GM12878 (cell line): ENCODE measurements around the gene ITPKA. TPM values are rescaled to one million over a fixed set of nuclear protein-coding genes. Genes with fewer than 3 reads are reported as not detected.

Experiments
- ATAC-seq: fragments of 200-7000 bp; cut with Tn5 transposase; 3 replicates; pipeline ENCODE4 v1.9.1; 2020; ENCODE audit warnings: mild to moderate bottlenecking, moderate library complexity
- BruUV-seq: library from RNA; stranded (reverse); fragments of 400-500 nt; replicated peaks from 2 replicates; lab custom pipeline; 2021; lab: Mats Ljungman, UMichigan
- CTCF ChIA-PET: fragments of 300-600 bp; sonication (Branson Sonifier 250); formaldehyde crosslinking; extraction: SDS; loops from one replicate; lab custom pipeline; 2021; ENCODE audit warnings: inconsistent platforms; lab: Yijun Ruan, JAX
- POLR2A ChIA-PET: fragments of 350-600 bp; formaldehyde crosslinking; extraction: SDS; loops from one replicate; lab custom pipeline; 2021; ENCODE audit warnings: inconsistent platforms; lab: Charles Lee
- RAD21 ChIA-PET: fragments of 300-600 bp; sonication (Branson Sonifier 250); formaldehyde crosslinking; loops from one replicate; lab custom pipeline; 2023; ENCODE audit warnings: antibody characterized with exemption; ENCODE audit not compliant: unreplicated experiment; lab: Charles Lee
- SMC1A ChIA-PET: fragments of 300-600 bp; sonication (Branson Sonifier 250); formaldehyde crosslinking; loops from one replicate; lab custom pipeline; 2023; ENCODE audit not compliant: unreplicated experiment, uncharacterized antibody; lab: Charles Lee
- DNase-seq: peaks from one replicate; pipeline ENCODE4 v3.0.0-alpha.2; 2011; ENCODE audit warnings: low read depth, low spot score
- FAIRE-seq: peaks from 3 replicates; lab custom pipeline; 2011; peaks lifted over from hg19 to GRCh38; lab: Jason Lieb, UNC
- H2AFZ ChIP-seq: 2 replicates; pipeline ENCODE4 v1.6.0; 2011; ENCODE audit warnings: low read depth, low read length, control low read depth; ENCODE audit not compliant: control insufficient read depth
- H3K27ac ChIP-seq: 2 replicates; pipeline ENCODE4 v1.5.1; 2011; ENCODE audit warnings: control low read depth; ENCODE audit not compliant: control insufficient read depth, insufficient read depth
- H3K27me3 ChIP-seq, 2 experiments: replicated peaks in 1 of 2; 2 replicates each; pipeline versions ENCODE4 v1.6.0 to v1.6.1; 2011; ENCODE audit warnings: low read length in 1 of 2; ENCODE audit not compliant: control insufficient read depth in 2 of 2, insufficient read depth in 2 of 2
- H3K36me3 ChIP-seq, 2 experiments: 2 replicates each; pipeline ENCODE4 v1.5.1; 2011; ENCODE audit warnings: low read length in 1 of 2; ENCODE audit not compliant: control insufficient read depth in 2 of 2, insufficient read depth in 2 of 2
- H3K4me1 ChIP-seq: 2 replicates; pipeline ENCODE4 v1.6.1; 2011; ENCODE audit warnings: mild to moderate bottlenecking, low read length, moderate library complexity, mixed read lengths; ENCODE audit not compliant: control insufficient read depth, insufficient read depth
- H3K4me2 ChIP-seq: 2 replicates; pipeline ENCODE4 v1.6.0; 2011; ENCODE audit warnings: control low read depth; ENCODE audit not compliant: control insufficient read depth, insufficient read depth
- H3K4me3 ChIP-seq: fragments of 200-600 bp; sonication (generic); 2 replicates; pipeline ENCODE4 v1.5.1; 2016
- H3K79me2 ChIP-seq: 2 replicates; pipeline ENCODE4 v1.6.0; 2011; ENCODE audit warnings: low read length; ENCODE audit not compliant: control insufficient read depth, insufficient read depth
- H3K9ac ChIP-seq: 2 replicates; pipeline ENCODE4 v1.8.0; 2011; ENCODE audit warnings: low read length, control low read depth, mixed read lengths; ENCODE audit not compliant: control insufficient read depth, insufficient read depth
- H3K9me3 ChIP-seq: replicated peaks from 3 replicates; pipeline ENCODE4 v1.5.1; 2011; ENCODE audit warnings: mild to moderate bottlenecking, low read length; ENCODE audit not compliant: control insufficient read depth, insufficient read depth
- H4K20me1 ChIP-seq: 2 replicates; pipeline ENCODE4 v1.6.0; 2011; ENCODE audit not compliant: control insufficient read depth, insufficient read depth
- BCL3 ChIP-seq: IDR thresholded peaks from 2 replicates; pipeline ENCODE4 v1.6.1; 2011; ENCODE audit warnings: borderline replicate concordance, low read depth, mild to moderate bottlenecking, moderate library complexity, low read length; ENCODE audit not compliant: insufficient read depth, poor library complexity, severe bottlenecking
- GABPA ChIP-seq: IDR thresholded peaks from 2 replicates; pipeline ENCODE4 v1.6.1; 2014; ENCODE audit warnings: antibody characterized with exemption, low read depth, mild to moderate bottlenecking, inconsistent platforms
- GATAD2B ChIP-seq: fragments of 450-650 bp; conservative IDR thresholded peaks from 2 replicates; pipeline ENCODE4 v1.6.1; 2017; ENCODE audit warnings: low read depth, mild to moderate bottlenecking, moderate library complexity
- PAX5 ChIP-seq: IDR thresholded peaks from 2 replicates; pipeline ENCODE4 v1.6.1; 2011; ENCODE audit warnings: low read depth, low read length, borderline replicate concordance
- ZNF592 ChIP-seq: fragments of 450-650 bp; IDR thresholded peaks from 2 replicates; pipeline ENCODE4 v1.6.1; 2017; ENCODE audit warnings: mild to moderate bottlenecking, moderate library complexity
- WGBS: methylation state at CpG from one replicate; pipeline ENCODE4 v1.1.6; 2016; ENCODE audit warnings: low lambda C conversion rate; ENCODE audit not compliant: insufficient replicate concordance, insufficient coverage; ENCODE audit errors: missing lambda C conversion rate; 5-methylcytosine and 5-hydroxymethylcytosine counted together
- in situ Hi-C: fragments of 300-500 bp; cut with MboI; formaldehyde crosslinking; loops from 9 replicates; pipeline ENCODE4 v1.14.3; 2018; ENCODE audit warnings: mixed read lengths
- intact Hi-C: fragments of 100-400 bp; cut with micrococcal nuclease; formaldehyde crosslinking; loops from one replicate; pipeline ENCODE4 v1.14.2; 2022; ENCODE audit not compliant: unreplicated experiment
- polyA plus RNA-seq, 11 experiments: library from polyadenylated mRNA; depleted of rRNA in 4 of 11; unstranded in 6 of 11; stranded (reverse) in 5 of 11; fragments of >200 nt; fragmentation: Nextera tagmentation in 4 of 11; fragmentation: Illumina TruSeq in 1 of 11; extraction: Ambion mirVana in 4 of 11; extraction: Trizol in 1 of 11; gene quantifications; 1 replicate in 1 of 11; 2 replicates in 10 of 11; pipeline versions ENCODE4 v1.2.1 to v1.2.3, GENCODE V29; 2011 to 2016; ENCODE audit warnings: inconsistent platforms in 2 of 11, missing spikeins in 2 of 11, low read depth in 1 of 11
- total RNA-seq, 4 experiments: library from RNA; depleted of rRNA in 3 of 4; stranded (reverse); fragments of >200 nt in 3 of 4; fragmentation: Illumina TruSeq in 1 of 4; extraction: Trizol in 1 of 4; gene quantifications; 2 replicates each; pipeline versions ENCODE4 v1.2.1 to v1.2.3, GENCODE V29; 2013 to 2021
- TF ChIP-seq, protein P1 (sequence below): fragments of 450-650 bp; IDR thresholded peaks from 2 replicates; pipeline ENCODE4 v1.6.1; 2017; ENCODE audit warnings: mild to moderate bottlenecking, moderate library complexity
- TF ChIP-seq, protein P2 (sequence below): fragments of 450-650 bp; IDR thresholded peaks from 2 replicates; pipeline ENCODE4 v1.6.1; 2018; ENCODE audit warnings: mild to moderate bottlenecking, low read depth, moderate library complexity; ENCODE audit not compliant: partially characterized antibody

ITPKA gene
- total and polyA plus RNA-seq, 10 of the 15 experiments (the other 5 are each of a cell fraction or from before 2014, with no cell fraction given) = 0.04 to 1.5 (median 0.49) TPM; not detected in 1

GRCh38 chr15:41513506-41514227 lies 20.0 kb downstream of the ITPKA start, which contains the start of gene LTK:
Gene LTK, minus strand, starts transcription at chr15:41513827. Its CDS starts 118 bp downstream, at chr15:41513709.
- SMC1A ChIA-PET = interaction anchor here (0.6 to 2.6 kb wide), 3 partner anchors 9 to 48 kb away, joined by 3 to 11 read pairs (median 4); no protein-coding TSS in a partner anchor
- in situ Hi-C loops = no loop called here
- FAIRE-seq = no peak
- Histone ChIP-seq H3K4me1 (peaks cover 23% of the 10 kb centered on the region), H3K27me3 (peaks cover 5 to 20% of the 10 kb centered on the region in 2 experiments), H3K4me3 (peak within 1 kb of the TSS; percentile 67), H3K27ac (no peak within 1 kb of the TSS), H2AFZ (peak within 1 kb of the TSS; percentile 24), H3K79me2 (no peaks in the 10 kb centered on the region), H3K9me3 (no peaks in the 10 kb centered on the region), H4K20me1 (no peaks in the 10 kb centered on the region), H3K9ac (peak within 1 kb of the TSS; percentile 22; the same call in 1 of the 2 replicates), H3K4me2 (peak within 1 kb of the TSS; percentile 96), H3K36me3 (0 out of 4 replicates have a peak, but pooled peaks cover 0 to 3% of the 10 kb centered on the region in 2 experiments)
- CTCF ChIA-PET = interaction anchor here (1.6 to 4.9 kb wide), 3 partner anchors 12 to 48 kb away, joined by 3 to 17 read pairs (median 3); no protein-coding TSS in a partner anchor
- RAD21 ChIA-PET = interaction anchor here (1.0 to 2.6 kb wide), 4 partner anchors 18 to 610 kb away, joined by 3 to 11 read pairs (median 4); partner anchors contain the start of gene ITPKA
- DNase-seq = no peak
- POLR2A ChIA-PET = interaction anchor here (1.0 kb wide), 2 partner anchors 21 to 44 kb away, joined by 4 to 8 read pairs; partner anchors contain the start of gene ITPKA
- ATAC-seq = peak; percentile 67
- 20% methylated on average over 32 of the region's 33 CpGs for WGBS
- intact Hi-C loops = no loop called here
- BruUV-seq = no TSS peak
- TF ChIP-seq ZNF592 (no peak), GABPA (no peak), BCL3 (no peak), GATAD2B (0 out of 2 replicates have a peak, but pooled peaks have one; percentile 49), PAX5 (0 out of 2 replicates have a peak, but pooled peaks have one; percentile 4)
- TF ChIP-seq, protein P1, sequence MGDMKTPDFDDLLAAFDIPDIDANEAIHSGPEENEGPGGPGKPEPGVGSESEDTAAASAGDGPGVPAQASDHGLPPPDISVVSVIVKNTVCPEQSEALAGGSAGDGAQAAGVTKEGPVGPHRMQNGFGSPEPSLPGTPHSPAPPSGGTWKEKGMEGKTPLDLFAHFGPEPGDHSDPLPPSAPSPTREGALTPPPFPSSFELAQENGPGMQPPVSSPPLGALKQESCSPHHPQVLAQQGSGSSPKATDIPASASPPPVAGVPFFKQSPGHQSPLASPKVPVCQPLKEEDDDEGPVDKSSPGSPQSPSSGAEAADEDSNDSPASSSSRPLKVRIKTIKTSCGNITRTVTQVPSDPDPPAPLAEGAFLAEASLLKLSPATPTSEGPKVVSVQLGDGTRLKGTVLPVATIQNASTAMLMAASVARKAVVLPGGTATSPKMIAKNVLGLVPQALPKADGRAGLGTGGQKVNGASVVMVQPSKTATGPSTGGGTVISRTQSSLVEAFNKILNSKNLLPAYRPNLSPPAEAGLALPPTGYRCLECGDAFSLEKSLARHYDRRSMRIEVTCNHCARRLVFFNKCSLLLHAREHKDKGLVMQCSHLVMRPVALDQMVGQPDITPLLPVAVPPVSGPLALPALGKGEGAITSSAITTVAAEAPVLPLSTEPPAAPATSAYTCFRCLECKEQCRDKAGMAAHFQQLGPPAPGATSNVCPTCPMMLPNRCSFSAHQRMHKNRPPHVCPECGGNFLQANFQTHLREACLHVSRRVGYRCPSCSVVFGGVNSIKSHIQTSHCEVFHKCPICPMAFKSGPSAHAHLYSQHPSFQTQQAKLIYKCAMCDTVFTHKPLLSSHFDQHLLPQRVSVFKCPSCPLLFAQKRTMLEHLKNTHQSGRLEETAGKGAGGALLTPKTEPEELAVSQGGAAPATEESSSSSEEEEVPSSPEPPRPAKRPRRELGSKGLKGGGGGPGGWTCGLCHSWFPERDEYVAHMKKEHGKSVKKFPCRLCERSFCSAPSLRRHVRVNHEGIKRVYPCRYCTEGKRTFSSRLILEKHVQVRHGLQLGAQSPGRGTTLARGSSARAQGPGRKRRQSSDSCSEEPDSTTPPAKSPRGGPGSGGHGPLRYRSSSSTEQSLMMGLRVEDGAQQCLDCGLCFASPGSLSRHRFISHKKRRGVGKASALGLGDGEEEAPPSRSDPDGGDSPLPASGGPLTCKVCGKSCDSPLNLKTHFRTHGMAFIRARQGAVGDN = 0 out of 2 replicates have a peak, but pooled peaks have one; percentile 14
- TF ChIP-seq, protein P2, sequence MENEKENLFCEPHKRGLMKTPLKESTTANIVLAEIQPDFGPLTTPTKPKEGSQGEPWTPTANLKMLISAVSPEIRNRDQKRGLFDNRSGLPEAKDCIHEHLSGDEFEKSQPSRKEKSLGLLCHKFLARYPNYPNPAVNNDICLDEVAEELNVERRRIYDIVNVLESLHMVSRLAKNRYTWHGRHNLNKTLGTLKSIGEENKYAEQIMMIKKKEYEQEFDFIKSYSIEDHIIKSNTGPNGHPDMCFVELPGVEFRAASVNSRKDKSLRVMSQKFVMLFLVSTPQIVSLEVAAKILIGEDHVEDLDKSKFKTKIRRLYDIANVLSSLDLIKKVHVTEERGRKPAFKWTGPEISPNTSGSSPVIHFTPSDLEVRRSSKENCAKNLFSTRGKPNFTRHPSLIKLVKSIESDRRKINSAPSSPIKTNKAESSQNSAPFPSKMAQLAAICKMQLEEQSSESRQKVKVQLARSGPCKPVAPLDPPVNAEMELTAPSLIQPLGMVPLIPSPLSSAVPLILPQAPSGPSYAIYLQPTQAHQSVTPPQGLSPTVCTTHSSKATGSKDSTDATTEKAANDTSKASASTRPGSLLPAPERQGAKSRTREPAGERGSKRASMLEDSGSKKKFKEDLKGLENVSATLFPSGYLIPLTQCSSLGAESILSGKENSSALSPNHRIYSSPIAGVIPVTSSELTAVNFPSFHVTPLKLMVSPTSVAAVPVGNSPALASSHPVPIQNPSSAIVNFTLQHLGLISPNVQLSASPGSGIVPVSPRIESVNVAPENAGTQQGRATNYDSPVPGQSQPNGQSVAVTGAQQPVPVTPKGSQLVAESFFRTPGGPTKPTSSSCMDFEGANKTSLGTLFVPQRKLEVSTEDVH = no peak
